GM12865 (cell line): ENCODE data around the gene FEN1.

Experiments used
- DNase-seq: peaks from one replicate; pipeline ENCODE4 v3.0.0; 2010; ENCODE audit warnings: low read depth
- H3K4me3 ChIP-seq: 2 replicates; pipeline ENCODE4 v1.5.1; 2011; ENCODE audit warnings: mild to moderate bottlenecking, low read depth, low read length, control low read depth
- TF ChIP-seq, protein P1 (sequence below): IDR thresholded peaks from 2 replicates; pipeline ENCODE4 v1.5.1; 2011; ENCODE audit warnings: low read length, control low read depth, low read depth, inconsistent platforms; ENCODE audit not compliant: insufficient read depth; ENCODE audit errors: missing control alignments

FEN1 gene, protein sequence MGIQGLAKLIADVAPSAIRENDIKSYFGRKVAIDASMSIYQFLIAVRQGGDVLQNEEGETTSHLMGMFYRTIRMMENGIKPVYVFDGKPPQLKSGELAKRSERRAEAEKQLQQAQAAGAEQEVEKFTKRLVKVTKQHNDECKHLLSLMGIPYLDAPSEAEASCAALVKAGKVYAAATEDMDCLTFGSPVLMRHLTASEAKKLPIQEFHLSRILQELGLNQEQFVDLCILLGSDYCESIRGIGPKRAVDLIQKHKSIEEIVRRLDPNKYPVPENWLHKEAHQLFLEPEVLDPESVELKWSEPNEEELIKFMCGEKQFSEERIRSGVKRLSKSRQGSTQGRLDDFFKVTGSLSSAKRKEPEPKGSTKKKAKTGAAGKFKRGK

DNA sequence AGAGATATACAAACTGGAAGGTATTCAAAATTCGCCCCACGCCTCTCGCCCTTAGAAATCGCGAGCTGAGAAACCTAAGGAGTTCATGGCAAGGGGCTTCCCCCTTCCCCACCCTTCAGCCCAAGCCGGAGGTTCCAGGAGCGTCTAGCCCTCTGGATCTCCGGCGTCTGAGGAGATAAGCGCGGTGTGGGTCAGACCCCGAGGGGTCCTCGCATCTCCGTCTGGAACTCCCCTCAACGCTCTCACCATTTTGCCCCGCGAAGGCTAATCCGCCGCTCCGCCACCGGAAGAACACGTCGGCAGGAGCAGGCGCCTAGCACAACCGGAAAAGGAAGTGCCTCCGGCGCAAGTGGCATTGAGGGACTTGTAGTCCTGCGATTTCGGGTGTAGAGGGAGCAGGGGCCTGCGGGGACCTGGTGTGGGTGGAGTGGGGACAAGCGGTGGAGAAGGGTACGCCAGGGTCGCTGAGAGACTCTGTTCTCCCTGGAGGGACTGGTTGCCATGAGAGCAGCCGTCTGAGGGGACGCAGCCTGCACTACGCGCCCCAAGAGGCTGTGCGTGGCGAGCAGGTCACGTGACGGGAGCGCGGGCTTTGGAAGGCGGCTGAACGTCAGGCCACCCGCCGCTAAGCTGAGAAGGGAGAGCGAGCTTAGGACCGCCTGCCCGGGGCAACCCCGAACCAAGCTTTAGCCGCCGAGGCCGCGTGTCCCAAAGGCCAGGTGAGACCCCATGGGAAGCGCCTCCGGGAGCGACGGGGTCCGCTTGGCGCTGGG lies at the start of gene FEN1, which contains the start of gene TMEM258:
Gene FEN1, plus strand, starts transcription at position 602 of the 773 bp plus-strand sequence. CDS start 2,451 bp downstream, outside the sequence.
Gene TMEM258, minus strand, starts transcription at position 290 of the 773 bp plus-strand sequence. Its CDS starts 41 bp downstream, at position 249.
- peak; percentile 95 for DNase-seq
- TF ChIP-seq, protein P1, sequence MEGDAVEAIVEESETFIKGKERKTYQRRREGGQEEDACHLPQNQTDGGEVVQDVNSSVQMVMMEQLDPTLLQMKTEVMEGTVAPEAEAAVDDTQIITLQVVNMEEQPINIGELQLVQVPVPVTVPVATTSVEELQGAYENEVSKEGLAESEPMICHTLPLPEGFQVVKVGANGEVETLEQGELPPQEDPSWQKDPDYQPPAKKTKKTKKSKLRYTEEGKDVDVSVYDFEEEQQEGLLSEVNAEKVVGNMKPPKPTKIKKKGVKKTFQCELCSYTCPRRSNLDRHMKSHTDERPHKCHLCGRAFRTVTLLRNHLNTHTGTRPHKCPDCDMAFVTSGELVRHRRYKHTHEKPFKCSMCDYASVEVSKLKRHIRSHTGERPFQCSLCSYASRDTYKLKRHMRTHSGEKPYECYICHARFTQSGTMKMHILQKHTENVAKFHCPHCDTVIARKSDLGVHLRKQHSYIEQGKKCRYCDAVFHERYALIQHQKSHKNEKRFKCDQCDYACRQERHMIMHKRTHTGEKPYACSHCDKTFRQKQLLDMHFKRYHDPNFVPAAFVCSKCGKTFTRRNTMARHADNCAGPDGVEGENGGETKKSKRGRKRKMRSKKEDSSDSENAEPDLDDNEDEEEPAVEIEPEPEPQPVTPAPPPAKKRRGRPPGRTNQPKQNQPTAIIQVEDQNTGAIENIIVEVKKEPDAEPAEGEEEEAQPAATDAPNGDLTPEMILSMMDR: no peak
- H3K4me3 ChIP-seq: peak within 1 kb of the TSS; percentile 97

DNA sequence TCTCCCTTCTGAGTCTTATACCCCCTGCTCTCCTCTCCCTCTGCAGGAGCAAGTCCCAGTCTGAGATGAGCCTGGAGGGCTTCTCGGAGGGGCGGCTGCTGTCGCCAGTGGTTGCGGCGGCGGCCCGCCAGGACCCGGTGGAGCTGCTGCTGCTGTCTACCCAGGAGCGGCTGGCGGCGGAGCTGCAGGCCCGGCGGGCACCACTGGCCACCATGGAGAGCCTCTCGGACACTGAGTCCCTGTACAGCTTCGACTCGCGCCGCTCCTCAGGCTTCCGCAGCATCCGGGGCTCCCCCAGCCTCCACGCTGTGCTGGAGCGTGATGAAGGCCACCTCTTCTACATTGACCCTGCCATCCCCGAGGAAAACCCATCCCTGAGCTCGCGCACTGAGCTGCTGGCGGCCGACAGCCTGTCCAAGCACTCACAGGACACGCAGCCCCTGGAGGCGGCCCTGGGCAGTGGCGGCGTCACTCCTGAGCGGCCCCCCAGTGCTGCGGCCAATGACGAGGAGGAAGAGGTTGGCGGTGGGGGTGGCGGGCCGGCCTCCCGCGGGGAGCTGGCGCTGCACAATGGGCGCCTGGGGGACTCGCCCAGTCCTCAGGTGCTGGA lies 49.1 kb upstream of the FEN1 start:
- no peak for DNase-seq

DNA sequence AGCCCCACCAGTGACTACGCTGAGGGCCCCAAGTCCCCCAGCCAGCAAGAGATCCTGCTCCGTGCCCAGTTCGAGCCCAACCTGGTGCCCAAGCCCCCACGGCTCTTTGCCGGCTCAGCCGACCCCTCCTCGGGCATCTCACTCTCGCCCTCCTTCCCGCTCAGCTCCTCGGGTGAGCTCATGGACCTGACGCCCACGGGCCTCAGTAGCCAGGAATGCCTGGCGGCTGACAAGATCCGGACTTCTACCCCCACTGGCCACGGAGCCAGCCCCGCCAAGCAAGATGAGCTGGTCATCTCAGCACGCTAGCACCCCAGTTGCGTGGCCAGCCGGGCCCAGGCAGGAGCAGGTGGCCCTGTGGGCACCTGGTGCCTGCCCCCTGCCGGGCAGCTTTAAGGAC lies 48.5 kb upstream of the FEN1 start:
- H3K4me3 ChIP-seq: no peak overlapping the region
- no peak for DNase-seq
- TF ChIP-seq, protein P1: no peak

More for the DNA sequence above, 49.1 kb upstream of the FEN1 start:
- H3K4me3 ChIP-seq: no peak overlapping the region
- TF ChIP-seq, protein P1: no peak

DNA sequence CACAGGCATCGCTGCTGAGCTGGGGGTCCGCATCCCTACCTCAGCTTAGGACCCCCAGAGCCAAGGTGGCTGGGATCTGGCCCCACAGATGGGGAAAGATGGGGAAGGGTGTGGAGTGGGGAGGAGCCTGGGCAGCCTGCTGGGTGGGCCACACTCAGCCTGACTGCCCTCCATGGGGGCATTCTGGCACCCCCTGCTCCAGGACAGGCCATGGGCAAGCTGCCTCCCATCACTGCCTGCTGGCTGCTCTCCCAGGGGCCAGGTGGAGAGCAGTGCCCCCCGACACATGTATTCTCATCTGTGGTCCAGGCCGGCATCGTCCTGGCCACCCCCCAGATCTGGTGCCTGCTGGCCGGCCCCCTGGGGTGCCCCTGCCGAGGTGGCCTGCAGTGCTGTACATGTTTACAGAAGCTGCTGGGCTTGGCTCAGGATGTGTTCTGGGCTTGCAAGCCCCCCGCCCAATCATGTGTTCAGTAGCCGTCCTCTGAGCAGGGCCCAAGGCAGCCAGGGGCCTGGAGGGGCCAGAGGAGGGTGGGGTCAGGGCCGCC lies 48.0 kb upstream of the FEN1 start:
- no peak overlapping the region for H3K4me3 ChIP-seq
- TF ChIP-seq, protein P1: no peak
- DNase-seq: no peak

DNA sequence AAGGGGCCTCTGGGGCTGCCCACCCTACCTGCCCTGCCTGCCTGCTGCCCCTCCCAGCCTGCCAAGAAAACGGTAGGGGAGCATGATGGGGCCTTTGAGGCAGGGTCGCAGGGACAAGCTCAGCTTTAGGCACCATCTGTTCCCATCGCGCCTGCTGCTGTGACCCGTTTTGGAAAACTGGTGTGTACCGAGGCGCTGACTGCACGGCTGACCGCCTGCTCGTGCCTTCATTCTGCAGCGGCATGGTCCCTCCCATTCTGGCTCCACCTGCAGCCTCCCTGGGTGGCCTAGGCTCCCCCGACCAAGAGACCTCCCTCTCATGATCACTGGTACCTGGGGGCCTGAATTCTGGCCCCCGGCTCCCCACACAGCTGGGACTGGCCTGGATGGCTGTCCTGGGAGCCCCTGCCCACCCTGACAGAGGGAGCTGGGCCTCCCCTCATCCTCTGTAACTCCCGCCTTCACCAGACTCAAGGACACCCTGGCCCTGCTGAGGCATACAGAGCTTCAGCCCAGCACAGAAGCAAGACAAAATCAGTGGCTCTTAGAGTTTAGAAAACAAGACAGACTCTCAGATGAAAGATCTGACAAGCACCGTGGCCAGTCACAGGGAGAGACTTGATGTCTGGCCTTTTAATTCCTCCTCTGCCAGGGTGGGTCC lies 46.8 kb upstream of the FEN1 start:
- no peak overlapping the region for H3K4me3 ChIP-seq
- no peak for DNase-seq
- TF ChIP-seq, protein P1: no peak

DNA sequence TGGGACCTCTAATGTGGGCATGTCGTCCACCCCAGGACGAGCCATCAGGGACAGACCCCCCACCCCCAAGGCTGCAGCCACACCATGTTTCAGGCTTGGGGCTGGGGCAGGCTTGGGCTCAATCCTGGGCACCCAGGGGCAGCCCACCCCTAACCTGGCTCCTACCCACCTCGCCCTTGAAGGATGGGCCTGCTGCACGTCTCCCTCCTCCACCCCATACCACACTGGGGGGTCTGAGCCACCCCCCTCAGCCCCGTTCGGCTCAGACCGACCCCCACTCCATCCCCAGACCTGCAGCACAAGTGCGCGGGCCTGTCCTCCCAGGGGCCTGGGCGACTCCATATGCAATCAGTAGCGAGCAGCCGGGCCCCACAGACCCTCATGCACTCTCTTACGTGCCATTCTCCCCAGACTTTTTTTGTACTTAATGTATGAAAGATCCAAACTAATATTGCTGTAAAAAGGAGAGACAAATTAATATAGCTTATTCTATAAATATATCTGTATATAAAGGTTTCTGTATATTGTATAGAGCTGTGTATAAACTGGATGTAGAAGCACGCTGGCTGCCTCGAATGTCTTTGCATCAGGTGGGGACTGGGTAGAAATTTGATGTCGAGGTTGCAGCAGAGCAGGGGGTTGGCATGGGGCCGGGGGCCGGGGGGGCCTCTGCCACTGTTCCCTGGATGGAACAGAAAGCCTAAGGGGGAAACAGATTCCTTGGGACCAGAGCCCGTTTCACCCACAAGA lies 46.1 kb upstream of the FEN1 start:
- no peak overlapping the region for H3K4me3 ChIP-seq
- TF ChIP-seq, protein P1: no peak
- DNase-seq: no peak
